GM18499 (cell line): ENCODE results near the gene OGFOD2.

Experiments
- ATAC-seq: cut with Tn5 transposase; IDR thresholded peaks from one replicate; pipeline ENCODE4 v1.9.1; 2021; ENCODE audit warnings: moderate number of reproducible peaks; ENCODE audit not compliant: insufficient read depth, unreplicated experiment

The OGFOD2 gene

DNA sequence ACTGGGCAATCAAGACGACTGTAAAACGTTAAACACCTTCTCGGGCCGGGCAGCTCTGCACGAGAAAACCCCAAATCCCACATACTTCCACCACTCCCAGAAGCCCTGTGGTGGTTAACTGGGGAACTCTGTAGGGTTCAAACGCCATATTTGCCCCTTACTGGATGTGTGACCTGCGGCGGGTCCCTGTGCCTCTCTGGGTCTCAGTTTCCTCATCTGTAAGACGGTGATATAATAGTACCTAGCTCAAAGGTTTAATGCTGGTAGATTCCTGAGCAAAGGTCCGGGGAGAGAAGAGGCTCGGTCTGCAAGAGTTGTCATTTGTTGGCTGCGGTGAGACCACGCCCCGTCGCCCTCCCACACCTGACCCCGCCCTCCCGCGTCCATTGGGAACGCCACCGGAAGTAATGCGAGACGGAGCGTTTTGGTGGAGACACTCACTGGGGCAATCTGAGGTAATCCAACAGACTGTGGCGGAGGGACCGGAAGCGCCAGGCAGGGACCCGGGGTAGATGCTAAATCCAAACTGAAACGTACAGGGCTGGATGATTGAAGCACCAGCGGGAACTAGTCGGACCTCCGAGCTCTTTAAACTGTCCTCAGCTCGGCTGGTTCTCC is 661 bp upstream of the OGFOD2 start:
- peak; percentile 54 for ATAC-seq

DNA sequence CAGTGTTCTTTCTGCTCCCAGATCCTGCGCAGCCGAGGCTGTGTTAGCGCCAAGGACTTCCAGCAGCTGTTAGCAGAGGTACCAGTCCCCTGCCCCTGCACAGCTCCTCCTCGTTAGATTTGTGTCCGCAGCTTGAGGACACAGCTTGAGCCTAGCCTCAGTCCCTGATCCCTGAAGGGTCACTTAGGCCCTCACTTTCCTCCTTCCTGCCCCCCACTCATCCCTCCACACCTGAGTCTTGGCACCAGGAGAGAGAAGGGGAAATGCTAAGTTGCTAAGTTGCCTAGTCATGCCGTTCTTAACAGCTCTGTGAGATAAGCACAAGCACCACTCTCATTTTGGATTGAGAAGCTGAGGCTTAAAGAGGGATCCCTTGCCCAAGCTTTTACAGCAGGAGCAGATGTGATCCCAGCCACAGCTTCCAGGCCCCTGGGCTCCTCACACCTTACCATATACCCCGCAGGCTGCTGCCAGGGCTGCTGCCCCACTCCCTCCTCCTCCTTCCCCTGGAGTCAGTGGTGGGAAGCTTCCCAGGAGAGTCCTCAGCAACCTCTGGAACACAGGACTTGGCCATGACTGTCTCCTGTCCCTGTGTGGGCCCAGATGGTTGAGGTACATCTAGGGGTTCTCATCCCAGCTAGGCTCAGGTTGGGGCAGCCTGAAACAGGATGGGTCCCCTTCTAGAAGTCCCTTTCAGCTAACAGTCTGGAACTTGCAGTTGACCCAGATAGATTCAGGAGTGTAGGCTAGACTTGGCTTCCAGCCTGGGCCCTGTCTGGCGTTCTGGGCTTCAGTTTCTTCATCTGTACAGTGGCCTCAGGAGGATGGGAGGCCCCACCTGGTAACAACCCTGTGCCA is 975 bp downstream of the OGFOD2 start:
- ATAC-seq, result no peak

DNA sequence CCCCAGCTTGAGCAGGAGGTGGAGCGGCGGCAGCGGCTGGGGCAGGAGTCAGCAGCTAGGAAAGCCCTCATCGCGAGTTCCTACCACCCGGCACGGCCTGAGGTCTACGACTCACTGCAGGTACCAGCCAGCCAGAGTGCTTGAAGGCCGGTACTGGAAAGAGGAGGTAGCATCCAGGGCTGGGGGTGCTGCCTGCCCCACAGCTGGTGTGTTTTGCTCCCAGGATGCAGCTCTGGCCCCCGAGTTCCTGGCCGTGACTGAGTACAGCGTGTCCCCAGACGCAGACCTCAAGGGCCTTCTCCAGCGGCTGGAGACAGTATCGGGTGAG is 1.6 kb downstream of the OGFOD2 start:
- ATAC-seq, result no peak

DNA sequence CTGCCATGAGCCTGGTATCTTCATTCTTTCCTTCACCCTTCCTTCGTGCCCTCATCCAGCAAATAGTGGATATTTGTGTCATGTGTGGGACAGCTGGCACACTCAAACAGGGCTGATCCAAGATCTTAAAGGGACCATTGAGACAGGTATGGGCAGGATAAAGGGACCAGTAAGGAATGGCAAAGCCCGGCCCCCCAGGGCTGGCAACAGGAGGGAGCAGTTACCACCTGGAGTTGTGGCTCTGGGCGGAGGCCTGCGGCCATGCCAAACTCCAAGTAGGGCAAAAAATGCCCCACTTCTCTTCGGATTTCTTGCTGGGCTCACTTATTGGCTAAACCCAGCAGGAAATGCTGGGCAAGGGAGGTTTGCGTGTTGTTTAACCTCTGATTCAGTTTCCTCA is 2.1 kb downstream of the OGFOD2 start:
- no peak for ATAC-seq

DNA sequence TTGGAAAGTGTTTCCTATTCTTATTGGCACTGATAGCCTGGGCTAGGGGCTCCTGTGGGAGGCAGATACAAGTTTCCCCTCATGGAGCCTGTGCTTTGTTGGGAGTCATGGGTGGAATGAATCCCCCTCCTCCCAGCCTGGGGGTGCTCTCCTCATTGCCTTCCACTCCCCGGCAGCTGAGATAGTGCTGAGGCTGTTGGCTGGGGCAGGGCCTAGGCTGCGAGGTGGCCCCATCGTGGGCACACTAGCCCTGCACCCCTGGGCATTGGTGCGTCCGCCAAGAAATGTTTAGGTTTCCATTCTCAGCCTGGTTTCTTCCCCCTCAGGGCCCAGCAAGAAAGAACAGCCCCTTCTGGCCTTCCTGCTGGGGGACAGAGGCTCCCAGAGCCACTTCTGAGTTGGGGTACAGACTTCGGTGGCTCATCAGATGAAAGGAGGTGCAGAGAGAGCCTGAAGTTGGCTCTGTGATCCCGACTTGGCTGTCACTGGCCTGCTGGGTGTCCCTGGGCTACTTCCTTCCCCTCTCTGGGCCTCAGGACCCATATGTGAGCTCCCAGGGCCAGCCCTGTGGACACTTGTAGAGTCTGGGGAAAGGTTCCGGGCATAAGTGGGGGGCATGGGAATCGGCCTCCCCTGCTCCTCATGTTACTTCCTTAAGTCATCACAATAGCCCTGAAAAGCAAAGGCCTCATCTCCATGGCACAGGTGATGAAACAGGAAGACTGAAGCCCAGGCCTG is 2.8 kb downstream of the OGFOD2 start:
- ATAC-seq, result no peak

DNA sequence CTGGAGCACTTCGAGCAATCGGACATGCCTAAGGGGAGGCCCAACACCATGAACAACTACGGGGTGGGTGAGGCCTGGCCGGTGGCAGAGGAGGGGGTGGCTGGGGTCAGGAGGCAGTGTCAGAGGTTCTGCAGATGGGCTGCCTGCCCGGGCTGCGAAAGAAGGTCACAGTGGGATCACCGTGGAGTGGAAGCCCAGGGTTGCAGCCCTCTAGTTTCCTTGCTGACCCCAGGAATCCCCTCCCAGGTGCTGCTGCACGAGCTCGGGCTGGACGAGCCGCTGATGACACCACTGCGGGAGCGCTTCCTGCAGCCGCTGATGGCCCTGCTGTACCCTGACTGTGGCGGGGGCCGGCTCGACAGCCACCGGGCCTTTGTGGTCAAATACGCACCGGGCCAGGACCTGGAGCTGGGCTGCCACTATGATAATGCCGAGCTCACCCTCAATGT is 3.5 kb downstream of the OGFOD2 start:
- ATAC-seq, result no peak

DNA sequence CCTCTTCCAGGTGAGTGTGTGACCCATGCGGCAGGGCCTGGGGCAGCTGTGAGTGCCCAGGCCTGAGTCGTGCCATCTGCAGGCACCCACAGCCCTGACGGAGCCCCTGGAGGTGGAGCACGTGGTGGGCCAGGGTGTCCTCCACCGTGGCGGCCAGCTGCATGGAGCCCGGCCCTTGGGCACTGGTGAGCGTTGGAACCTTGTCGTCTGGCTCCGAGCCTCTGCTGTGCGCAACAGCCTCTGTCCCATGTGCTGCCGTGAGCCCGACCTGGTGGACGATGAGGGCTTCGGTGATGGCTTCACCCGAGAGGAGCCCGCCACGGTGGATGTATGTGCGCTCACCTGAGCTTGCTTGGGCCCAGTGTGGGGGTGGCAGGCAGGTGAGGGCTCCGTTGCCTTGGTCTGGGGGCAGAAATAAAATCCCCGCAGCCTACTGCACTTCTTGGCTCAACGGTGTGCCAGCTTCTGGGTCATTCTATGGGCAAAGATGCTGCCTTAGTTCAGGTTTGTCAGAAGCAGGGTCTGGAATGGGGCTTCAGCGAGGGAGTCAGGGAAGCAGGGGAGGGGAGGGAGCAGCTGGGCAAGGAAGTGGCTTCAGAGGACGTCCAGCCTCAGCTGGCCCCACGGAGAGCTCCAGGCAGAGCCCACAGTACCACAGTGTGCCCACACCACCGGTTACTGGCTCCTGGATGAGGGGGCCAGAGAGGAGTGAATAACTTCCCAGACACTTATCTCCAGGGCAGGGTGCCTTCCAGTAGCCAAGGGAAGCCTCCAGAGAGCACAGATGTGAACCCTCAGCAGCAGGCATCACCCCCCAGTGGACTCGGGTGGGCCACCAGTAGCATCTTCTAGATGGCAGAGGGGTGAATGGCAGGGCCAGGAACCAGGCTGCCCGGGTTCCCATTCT is 4.2 kb downstream of the OGFOD2 start:
- ATAC-seq, result no peak

DNA sequence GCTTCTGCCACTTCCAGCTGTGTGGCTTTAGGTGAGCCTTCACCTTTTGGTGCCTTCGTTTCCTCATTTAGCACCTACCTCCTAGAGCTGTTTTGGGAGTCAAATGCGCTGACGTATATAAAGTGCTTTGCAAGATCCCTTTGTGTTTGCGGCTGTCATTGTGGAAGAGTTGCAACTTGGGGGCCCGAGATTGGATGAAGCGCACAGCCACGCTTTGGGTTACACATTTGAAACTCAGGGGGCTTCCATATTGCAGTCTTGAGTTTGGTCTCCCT is 4.8 kb downstream of the OGFOD2 start:
- ATAC-seq, result no peak

DNA sequence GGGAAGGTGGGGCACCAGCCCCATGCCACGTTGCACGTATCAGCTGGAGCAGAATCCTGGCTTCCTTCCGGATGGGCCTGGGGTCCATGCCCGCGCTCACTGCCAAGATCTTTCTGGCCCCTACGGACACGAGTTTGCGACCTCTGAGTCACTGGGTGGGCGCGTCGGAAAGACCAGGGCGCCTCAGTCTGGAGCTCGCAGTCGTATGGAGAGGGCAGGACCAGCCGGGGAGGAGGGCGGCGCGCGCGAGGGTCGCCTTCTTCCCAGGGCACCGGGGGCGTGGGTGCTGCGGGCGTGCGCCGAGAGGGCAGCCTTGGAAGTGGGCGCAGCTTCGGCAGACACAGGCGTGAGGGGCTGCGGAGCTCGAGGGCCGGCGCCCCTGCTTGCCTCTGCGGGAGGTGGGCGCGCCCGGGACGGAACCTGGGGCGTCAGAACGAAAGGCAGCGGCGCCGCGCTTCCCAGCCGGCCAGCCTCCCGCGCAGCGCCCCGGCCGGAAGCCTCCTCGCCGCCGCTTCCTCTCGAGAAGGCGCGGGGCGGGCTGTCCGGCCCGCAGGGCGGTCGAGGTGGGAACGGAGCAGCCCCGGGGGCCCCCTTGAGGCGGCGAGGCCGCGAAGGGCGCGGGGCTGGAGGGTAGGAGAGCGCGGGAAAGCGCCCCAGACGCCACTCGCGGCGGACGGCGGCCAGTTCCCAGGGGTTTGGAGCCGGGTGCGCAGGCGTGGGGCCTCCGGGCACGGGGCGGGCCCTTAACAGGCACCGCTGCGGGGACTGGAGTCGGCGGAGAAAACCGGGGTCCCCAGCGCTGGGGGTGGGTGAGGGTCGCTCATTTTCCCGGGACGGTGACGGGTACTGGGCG is 5.4 kb downstream of the OGFOD2 start, which contains the start of gene ARL6IP4:
Gene ARL6IP4, plus strand, starts transcription at position 499 of the 853 bp plus-strand sequence. CDS start 459 bp downstream, outside the sequence.
- no peak for ATAC-seq

DNA sequence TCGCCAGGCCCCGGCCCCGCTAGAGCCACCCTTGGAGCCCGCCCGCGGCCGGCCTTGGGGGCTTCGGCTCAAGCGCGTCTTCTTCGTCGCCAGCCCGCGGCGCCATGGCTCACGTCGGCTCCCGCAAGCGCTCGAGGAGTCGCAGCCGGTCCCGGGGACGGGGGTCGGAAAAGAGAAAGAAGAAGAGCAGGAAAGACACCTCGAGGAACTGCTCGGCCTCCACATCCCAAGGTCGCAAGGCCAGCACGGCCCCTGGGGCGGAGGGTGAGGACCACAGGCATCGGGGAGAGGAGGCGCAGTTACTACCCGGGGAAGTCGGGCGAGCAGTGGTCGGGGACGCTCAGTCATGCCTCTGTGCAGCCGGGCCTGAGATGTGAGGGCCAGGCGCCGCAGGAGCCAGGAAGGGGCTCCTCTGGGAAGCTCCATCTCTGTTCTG is 6.0 kb downstream of the OGFOD2 start:
- no peak for ATAC-seq

DNA sequence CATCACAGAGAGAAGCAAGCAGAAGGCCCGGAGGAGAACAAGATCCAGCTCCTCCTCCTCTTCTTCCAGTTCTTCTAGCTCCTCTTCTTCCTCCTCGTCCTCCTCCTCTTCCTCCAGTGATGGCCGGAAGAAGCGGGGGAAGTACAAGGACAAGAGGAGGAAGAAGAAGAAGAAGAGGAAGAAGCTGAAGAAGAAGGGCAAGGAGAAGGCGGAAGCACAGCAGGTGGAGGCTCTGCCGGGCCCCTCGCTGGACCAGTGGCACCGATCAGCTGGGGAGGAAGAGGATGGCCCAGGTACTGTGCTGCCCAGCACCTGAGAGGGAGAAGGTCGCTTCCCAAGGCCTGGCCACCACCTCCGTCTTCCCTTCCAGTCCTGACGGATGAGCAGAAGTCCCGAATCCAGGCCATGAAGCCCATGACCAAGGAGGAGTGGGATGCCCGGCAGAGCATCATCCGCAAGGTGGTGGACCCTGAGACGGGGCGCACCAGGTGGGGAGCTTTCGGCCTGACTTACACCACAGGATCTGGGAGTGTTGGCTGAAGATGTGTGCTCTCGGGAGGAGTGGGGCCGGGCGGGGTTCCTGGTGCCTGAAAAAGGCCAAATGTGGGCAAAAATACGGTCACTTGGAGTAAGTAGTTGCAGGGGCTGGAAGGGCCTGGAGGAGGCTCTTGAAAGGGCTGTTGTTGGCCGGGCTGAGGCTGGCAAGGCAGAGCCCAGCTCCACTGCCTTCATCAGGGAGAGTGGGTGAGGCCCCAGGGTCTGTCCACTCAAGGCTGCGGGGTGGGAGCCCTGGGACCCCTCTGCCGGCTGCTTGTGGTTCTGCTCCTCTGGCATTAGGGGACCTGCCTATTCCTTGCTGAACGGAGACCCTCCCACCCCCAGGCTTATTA is 6.8 kb downstream of the OGFOD2 start:
- no peak for ATAC-seq

DNA sequence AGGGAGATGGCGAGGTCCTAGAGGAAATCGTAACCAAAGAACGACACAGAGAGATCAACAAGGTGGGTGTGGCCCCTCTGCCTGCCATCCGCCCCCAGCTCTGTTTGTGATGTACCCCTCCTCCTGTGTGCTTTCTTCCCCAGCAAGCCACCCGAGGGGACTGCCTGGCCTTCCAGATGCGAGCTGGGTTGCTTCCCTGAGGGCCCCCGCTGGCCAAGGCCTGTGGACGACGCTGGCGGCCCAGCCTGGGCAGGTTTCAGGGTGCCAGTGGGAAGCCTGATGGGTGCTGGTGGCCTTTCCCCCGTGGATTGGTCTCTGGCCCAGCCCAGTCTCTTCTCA is 7.4 kb downstream of the OGFOD2 start:
- no peak for ATAC-seq

DNA sequence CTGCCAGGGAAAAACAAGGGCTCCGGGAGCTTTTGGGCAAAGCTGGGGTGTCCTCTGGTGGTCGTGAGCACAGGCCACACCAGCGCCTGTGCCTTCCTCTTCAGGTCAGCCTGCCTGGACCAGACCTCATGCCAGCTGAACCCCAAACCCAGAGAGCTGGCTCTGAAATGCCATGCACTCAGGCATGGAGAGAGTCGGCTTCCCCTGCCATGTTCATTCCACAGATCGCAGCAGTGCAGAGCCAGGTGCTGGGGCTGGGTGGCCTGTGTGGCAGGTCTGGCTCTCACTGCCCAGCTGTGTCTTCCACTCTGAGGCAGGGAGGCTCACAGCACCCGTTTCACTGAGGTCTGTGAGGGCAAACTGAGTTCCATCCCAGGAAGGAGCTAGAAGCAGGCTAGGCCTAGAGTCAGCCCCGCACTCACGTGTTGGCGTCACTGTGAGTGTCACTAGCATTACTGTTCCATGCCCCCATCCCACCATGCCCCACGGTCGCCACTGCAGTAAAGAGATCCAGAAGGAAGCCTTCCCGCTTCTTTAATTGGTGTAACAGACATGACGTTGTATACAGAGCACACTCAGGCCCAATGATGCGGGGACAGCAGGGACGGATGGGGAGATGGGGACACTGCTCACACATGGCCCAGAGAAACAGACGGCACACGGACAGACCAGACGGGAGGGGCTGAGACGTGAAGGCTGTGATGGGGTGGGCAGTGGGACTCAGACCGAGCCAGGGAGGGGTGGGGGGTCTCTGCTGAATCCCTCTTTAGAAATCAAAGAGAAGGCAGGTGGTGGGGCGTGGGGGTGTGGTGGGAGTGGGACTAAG is 8.1 kb downstream of the OGFOD2 start:
- no peak for ATAC-seq

DNA sequence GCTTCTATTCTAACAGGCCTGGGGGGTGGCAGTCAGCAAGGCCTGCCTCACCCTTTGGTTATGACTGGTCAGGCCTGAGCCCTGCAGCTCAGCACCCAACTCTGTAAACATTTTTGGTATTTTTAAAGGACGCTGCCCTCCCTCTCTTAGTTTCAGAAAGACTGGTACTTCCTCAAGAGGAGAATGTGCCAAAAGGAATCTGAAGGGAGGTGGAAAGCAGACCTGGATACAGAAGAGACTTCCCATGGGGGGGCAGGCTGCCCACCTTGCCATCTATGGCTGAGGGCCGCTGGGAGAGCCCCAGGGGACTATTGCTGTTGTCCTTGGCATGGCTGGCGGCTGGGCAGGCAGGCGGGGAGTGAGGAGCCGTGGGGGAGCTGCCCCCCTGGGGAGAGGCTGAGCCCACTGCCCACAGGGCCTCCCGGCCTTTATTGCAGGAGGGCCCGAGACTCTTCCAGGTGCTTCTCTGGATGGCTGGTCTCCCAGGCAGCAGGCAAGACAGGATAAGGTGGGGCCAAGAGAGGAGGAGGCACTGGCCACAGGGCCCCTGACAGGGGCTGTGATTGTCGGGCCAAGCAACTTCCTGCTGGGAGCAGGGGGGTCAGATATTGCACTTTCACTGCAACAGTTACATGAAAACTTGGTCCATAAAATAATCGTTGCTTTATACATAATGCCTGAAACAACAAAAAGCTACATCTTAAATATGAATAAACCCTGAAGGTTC is 8.9 kb downstream of the OGFOD2 start:
- ATAC-seq, result no peak

DNA sequence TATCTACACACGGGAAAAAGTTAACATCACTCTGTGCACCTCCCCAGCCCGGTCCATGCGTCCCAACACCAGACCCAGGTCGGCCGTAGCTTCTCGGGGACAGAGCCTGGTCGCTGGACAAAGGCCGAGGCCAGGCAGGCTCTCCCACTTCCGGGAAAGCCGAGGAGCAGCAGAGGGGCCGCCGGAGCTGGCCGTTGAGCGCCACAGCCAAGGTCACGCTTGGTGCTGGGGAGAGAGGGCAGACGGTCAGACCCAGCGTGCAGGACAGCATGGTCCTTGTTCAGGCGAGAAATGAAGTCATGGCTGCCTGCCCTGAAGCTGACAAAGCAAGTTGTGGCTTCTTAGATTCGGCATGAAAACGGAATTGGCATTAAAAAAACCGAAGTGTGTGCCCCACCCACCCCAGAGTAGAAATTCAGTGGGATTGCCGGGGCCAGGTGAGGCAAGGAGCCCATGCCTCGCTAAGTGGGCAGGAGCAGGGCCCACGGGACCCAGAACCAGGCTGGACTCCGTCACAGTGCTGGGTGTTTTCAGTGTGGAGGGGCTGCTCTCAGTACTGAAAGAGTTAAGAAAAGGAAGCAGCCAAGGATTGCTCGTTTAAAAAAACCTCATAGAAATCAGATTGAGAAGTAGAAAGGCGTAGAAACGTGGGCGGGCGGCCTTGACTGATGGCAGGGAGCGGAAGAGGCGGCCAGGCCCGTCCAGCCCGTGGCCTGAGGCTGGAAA is 9.7 kb downstream of the OGFOD2 start:
- no peak for ATAC-seq
